Measurements from ENCODE around the gene KCNJ14.

KCNJ14 gene

GRCh38 chr19:48469289-48469881 lies 14.0 kb downstream of the KCNJ14 start, which contains the start of gene CYTH2:
Gene CYTH2 (plus strand): TSS chr19:48469369. CDS start chr19:48469508, 139 bp downstream.
- no peak for TF ChIP-seq CTCF (IDR thresholded peaks at IDR 0.05; ENCODE audit: low read depth, low read length, missing control alignments)
- DNase-seq (ENCODE audit: low read depth), result peak; percentile 42
- in situ Hi-C loops (cut with HindIII; ENCODE audit: low sequenced_read_pairs), result no loop called here
- peak within 1 kb of the TSS; percentile 94 for H3K4me3 ChIP-seq (ENCODE audit: low read depth, low read length)

GRCh38 chr19:48469934-48470680 lies 14.7 kb downstream of the KCNJ14 start:
- in situ Hi-C loops (cut with HindIII; ENCODE audit: low sequenced_read_pairs), result no loop called here
- TF ChIP-seq CTCF (IDR thresholded peaks at IDR 0.05; ENCODE audit: low read depth, low read length, missing control alignments), result no peak
- peak overlapping the region; percentile 94 for H3K4me3 ChIP-seq (ENCODE audit: low read depth, low read length)
- DNase-seq (ENCODE audit: low read depth), result no peak

GRCh38 chr19:48470856-48471255 lies 15.5 kb downstream of the KCNJ14 start:
- no peak overlapping the region for H3K4me3 ChIP-seq (ENCODE audit: low read depth, low read length)
- no peak for TF ChIP-seq CTCF (IDR thresholded peaks at IDR 0.05; ENCODE audit: low read depth, low read length, missing control alignments)
- in situ Hi-C loops (cut with HindIII; ENCODE audit: low sequenced_read_pairs), result no loop called here
- no peak for DNase-seq (ENCODE audit: low read depth)

GRCh38 chr19:48471836-48472235 lies 16.5 kb downstream of the KCNJ14 start:
- no peak for DNase-seq (ENCODE audit: low read depth)
- no peak for TF ChIP-seq CTCF (IDR thresholded peaks at IDR 0.05; ENCODE audit: low read depth, low read length, missing control alignments)

GRCh38 chr19:48473161-48473966 lies 18.0 kb downstream of the KCNJ14 start:
- DNase-seq (ENCODE audit: low read depth), result no peak
- in situ Hi-C loops (cut with HindIII; ENCODE audit: low sequenced_read_pairs), result no loop called here

More at GRCh38 chr19:48471836-48472235, 16.5 kb downstream of the KCNJ14 start:
- in situ Hi-C loops (cut with HindIII; ENCODE audit: low sequenced_read_pairs), result no loop called here
- H3K4me3 ChIP-seq (ENCODE audit: low read depth, low read length), result no peak overlapping the region

More at GRCh38 chr19:48473161-48473966, 18.0 kb downstream of the KCNJ14 start:
- TF ChIP-seq CTCF (IDR thresholded peaks at IDR 0.05; ENCODE audit: low read depth, low read length, missing control alignments), result no peak
- no peak overlapping the region for H3K4me3 ChIP-seq (ENCODE audit: low read depth, low read length)
